Activated B cell treated with CpG ODN at 0.5 μM for 24 hours (primary cell): Measurements from ENCODE around the gene SPG7. TPM values are rescaled to one million over a fixed set of nuclear protein-coding genes. Genes with fewer than 3 reads are reported as not detected.

Source experiments
- ATAC-seq: fragments of 200-7000 bp; cut with Tn5 transposase; one replicate; pipeline ENCODE4 v1.10.0; 2021; ENCODE audit warnings: low read depth, mild to moderate bottlenecking, moderate library complexity
- CTCF ChIA-PET: fragments of 350-600 bp; sonication (Branson Sonifier 250); formaldehyde crosslinking; loops from one replicate; lab custom pipeline; 2021; ENCODE audit warnings: antibody characterized with exemption; lab: Charles Lee
- POLR2A ChIA-PET: fragments of 350-600 bp; sonication (Branson Sonifier 250); formaldehyde crosslinking; loops from one replicate; lab custom pipeline; 2021; ENCODE audit warnings: antibody characterized with exemption; lab: Charles Lee
- DNase-seq: peaks from one replicate; pipeline ENCODE4 v3.0.0; 2022
- H3K27ac Mint-ChIP-seq: one replicate; pipeline ENCODE4 v1.8.0; 2020; ENCODE audit warnings: mixed read lengths
- H3K27me3 Mint-ChIP-seq: one replicate; pipeline ENCODE4 v1.8.0; 2021; ENCODE audit warnings: mixed read lengths
- H3K36me3 Mint-ChIP-seq: one replicate; pipeline ENCODE4 v1.8.0; 2021; ENCODE audit warnings: low read depth, mixed read lengths
- H3K4me1 Mint-ChIP-seq: one replicate; pipeline ENCODE4 v1.8.0; 2021; ENCODE audit warnings: mixed read lengths
- H3K4me3 Mint-ChIP-seq: one replicate; pipeline ENCODE4 v1.8.0; 2020; ENCODE audit warnings: mild to moderate bottlenecking, mixed read lengths
- H3K9me3 Mint-ChIP-seq: one replicate; pipeline ENCODE4 v1.8.0; 2020; ENCODE audit warnings: mixed read lengths
- intact Hi-C: fragments of 100-400 bp; cut with micrococcal nuclease; formaldehyde crosslinking; loops from one replicate; pipeline ENCODE4 v1.15.1; 2024
- total RNA-seq: library from RNA; stranded (reverse); gene quantifications from 2 replicates; pipeline ENCODE4 v1.2.3, GENCODE V29; 2022
- TF ChIP-seq, protein P1 (sequence below): fragments of 200-600 bp; IDR thresholded peaks from one replicate; pipeline ENCODE4 v1.8.0; 2022; ENCODE audit warnings: antibody characterized with exemption, mild to moderate bottlenecking

The SPG7 gene
- total RNA-seq, 1 donor from 2014 or later: 102 TPM

DNA sequence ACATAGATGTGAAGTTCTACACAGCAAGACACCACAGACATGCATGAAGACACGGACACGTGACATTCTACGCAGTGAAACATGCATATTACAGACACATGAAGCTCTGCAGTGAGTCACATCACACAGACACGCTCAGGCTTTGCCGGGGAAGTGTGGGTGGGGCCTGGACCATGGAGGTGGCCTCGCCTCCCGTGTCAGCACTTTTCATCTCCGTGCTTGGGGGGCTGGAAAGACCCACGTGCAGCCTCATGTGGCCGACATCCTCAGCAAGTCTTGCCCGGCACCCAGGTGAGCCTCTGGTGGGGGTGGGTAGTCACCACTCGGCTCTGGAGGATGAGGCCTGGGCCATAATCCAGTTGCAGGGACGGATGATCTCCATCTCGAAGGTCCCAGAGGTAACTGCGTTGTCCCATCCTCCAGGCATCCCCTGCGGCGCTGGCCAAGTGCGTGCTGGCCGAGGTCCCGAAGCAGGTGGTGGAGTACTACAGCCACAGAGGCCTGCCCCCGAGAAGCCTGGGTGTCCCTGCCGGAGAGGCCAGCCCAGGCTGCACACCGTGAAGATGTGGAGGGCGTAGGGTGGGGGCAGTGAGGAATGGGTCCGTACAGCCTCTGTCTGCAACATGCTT lies 88.0 kb downstream of the SPG7 start:
- H3K27ac Mint-ChIP-seq: no peak overlapping the region
- H3K36me3 Mint-ChIP-seq: no peaks in the 10 kb centered on the region

DNA sequence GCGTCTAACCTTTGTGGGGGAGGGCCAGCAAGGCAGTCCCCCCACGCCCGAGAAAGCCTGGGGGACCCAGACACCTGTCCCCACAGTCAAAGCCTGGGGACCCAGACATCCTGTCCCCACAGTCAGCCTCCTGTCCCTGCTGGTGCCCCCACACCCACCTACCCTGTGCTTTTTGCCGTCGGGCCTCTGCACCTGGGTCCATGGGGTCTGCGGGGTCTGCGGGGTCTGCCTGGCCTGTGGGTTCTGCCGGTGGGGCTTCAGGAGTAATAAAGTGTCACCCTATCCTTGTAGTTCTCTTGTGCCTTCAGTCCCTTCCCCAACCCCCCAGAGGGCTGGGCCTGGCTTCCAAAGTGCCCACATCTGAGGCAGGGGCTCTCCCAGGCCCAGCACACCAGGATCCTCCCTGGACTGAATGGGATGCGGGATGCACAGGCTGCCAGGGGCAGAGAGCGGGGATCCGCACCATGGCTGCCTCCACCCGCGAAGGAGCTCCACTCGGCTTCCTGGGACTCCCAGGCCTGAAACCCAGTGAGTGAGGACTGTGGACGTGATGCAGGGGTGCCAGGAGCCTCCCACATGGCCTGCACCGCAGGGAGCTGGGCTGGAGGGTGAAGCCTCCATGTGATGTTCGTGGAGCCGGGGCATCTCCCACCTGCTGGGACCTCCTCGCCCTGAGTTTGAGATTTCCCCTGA lies 88.9 kb downstream of the SPG7 start:
- no peaks in the 10 kb centered on the region for H3K4me1 Mint-ChIP-seq

More for the DNA sequence above, 88.0 kb downstream of the SPG7 start:
- ATAC-seq (no peak), DNase-seq (no peak)
- Mint-ChIP-seq H3K9me3 (no peaks in the 10 kb centered on the region), H3K4me1 (no peaks in the 10 kb centered on the region), H3K27me3 (no peaks in the 10 kb centered on the region), H3K4me3 (no peak overlapping the region)
- POLR2A ChIA-PET: no interaction called here
- intact Hi-C loops: no loop called here
- CTCF ChIA-PET: no interaction called here
- TF ChIP-seq, protein P1, sequence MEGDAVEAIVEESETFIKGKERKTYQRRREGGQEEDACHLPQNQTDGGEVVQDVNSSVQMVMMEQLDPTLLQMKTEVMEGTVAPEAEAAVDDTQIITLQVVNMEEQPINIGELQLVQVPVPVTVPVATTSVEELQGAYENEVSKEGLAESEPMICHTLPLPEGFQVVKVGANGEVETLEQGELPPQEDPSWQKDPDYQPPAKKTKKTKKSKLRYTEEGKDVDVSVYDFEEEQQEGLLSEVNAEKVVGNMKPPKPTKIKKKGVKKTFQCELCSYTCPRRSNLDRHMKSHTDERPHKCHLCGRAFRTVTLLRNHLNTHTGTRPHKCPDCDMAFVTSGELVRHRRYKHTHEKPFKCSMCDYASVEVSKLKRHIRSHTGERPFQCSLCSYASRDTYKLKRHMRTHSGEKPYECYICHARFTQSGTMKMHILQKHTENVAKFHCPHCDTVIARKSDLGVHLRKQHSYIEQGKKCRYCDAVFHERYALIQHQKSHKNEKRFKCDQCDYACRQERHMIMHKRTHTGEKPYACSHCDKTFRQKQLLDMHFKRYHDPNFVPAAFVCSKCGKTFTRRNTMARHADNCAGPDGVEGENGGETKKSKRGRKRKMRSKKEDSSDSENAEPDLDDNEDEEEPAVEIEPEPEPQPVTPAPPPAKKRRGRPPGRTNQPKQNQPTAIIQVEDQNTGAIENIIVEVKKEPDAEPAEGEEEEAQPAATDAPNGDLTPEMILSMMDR: no peak

DNA sequence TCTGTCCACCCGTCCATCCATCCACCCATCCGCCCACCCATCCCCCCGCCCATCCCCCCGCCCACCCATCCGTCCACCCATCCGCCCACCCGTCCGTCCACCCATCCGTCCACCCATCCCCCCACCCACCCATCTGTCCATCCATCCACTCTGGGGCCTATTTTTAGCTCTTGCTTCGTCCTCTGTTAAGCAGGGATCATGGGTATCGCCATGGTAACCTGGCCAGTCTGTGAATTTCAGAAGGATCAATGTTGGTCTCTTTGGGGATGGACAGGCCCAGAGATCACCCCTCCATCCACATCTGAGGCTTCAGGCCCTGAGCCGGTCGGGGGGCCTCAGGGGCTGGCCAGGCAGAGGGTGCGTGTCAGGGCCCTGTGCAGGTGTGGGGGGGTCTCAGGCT lies 90.0 kb downstream of the SPG7 start:
- TF ChIP-seq, protein P1: no peak
- Mint-ChIP-seq H3K36me3 (no peaks in the 10 kb centered on the region), H3K27me3 (peaks cover 5% of the 10 kb centered on the region), H3K4me1 (peaks cover 8% of the 10 kb centered on the region), H3K9me3 (no peaks in the 10 kb centered on the region), H3K27ac (no peak overlapping the region), H3K4me3 (no peak overlapping the region)
- ChIA-PET POLR2A (no interaction called here), CTCF (no interaction called here)
- intact Hi-C loops: no loop called here
- ATAC-seq: no peak
- no peak for DNase-seq

More for the DNA sequence above, 88.9 kb downstream of the SPG7 start:
- DNase-seq: no peak
- no peak overlapping the region for H3K4me3 Mint-ChIP-seq
- no peak for ATAC-seq
- ChIA-PET CTCF (no interaction called here), POLR2A (no interaction called here)
- intact Hi-C loops: no loop called here
- H3K36me3 Mint-ChIP-seq: no peaks in the 10 kb centered on the region
- TF ChIP-seq, protein P1: no peak
- no peaks in the 10 kb centered on the region for H3K9me3 Mint-ChIP-seq
- H3K27me3 Mint-ChIP-seq: no peaks in the 10 kb centered on the region
- H3K27ac Mint-ChIP-seq: no peak overlapping the region

DNA sequence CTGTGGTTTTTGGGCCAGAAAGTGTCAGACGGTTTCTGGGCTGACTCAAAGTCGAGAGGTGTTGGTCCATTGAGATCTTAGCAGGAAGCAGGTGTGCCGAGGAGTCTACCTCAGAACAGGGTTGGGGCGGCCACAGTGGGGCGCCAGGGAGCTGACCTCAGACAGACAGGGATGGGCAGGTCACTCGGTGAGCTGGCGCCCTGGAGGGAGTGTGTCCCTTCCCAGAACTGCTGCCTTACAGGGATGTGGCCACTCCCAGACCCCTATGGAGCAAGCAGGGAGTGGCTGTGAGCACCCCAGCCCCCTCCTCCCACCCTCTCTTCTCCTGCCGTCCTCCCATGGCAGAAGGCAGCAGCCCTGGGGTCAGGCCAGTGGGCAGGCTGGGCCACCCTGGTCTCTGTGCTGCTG lies 91.3 kb downstream of the SPG7 start:
- TF ChIP-seq, protein P1: no peak
- intact Hi-C loops: no loop called here
- CTCF ChIA-PET: no interaction called here
- H3K27me3 Mint-ChIP-seq: peaks cover 5% of the 10 kb centered on the region
- no peaks in the 10 kb centered on the region for H3K36me3 Mint-ChIP-seq
- POLR2A ChIA-PET: interaction anchor here (1.5 kb wide), 1 partner anchor 38 kb away, joined by 3 read pairs; no protein-coding TSS in a partner anchor
- DNase-seq (no peak), ATAC-seq (peak; percentile 18)
- H3K4me1 Mint-ChIP-seq: peaks cover 8% of the 10 kb centered on the region
- H3K27ac Mint-ChIP-seq: no peak overlapping the region
- H3K4me3 Mint-ChIP-seq: no peak overlapping the region
- no peaks in the 10 kb centered on the region for H3K9me3 Mint-ChIP-seq

DNA sequence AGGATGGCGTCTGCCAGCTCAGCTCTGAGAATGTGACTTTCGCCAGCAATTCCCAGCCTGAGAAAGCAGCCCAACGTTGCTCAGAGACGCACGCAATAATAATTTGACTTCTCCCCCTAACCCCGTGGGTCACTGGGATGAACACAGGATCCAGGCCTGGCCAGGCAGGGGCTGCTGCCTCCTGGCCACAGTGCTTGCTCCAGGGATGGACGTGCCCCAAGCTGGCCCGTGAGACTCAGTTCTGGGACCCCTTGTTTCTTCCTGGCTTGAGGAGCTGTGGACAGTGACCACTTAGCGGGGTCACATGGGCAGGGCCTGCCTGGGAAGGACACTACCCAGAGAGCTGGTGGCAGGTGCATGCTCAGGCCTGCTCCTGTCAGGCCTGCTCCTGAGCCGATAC lies 91.7 kb downstream of the SPG7 start:
- ATAC-seq (no peak), DNase-seq (no peak)
- Mint-ChIP-seq H3K36me3 (no peaks in the 10 kb centered on the region), H3K4me1 (peaks cover 8% of the 10 kb centered on the region), H3K27ac (no peak overlapping the region), H3K9me3 (no peaks in the 10 kb centered on the region), H3K4me3 (no peak overlapping the region), H3K27me3 (peaks cover 5% of the 10 kb centered on the region)
- ChIA-PET POLR2A (interaction anchor here (1.5 kb wide), 1 partner anchor 39 kb away, joined by 3 read pairs; no protein-coding TSS in a partner anchor), CTCF (no interaction called here)
- TF ChIP-seq, protein P1: no peak
- intact Hi-C loops: no loop called here
